Prostate gland (tissue), 2 donors: Measurements from ENCODE around the gene MYO9A.

Experiments
- POLR2A ChIP-seq: fragments of 450-650 bp; IDR thresholded peaks from one replicate; pipeline ENCODE4 v1.6.1; 2016; ENCODE audit warnings: antibody characterized with exemption, mild to moderate bottlenecking
- POLR2AphosphoS5 ChIP-seq: sonication (generic); formaldehyde crosslinking; IDR thresholded peaks from one replicate; pipeline ENCODE4 v1.6.1; 2017; ENCODE audit warnings: antibody characterized with exemption
- TF ChIP-seq, protein P1 (sequence below), 4 experiments: fragments of 200-600 bp in 2 of 4; fragments of 450-650 bp in 2 of 4; sonication (generic) in 2 of 4; IDR thresholded peaks; 1 replicate in 3 of 4; 2 replicates in 1 of 4; pipeline ENCODE4 v1.5.1; 2016 to 2019; ENCODE audit warnings: antibody characterized with exemption in 4 of 4, mild to moderate bottlenecking in 2 of 4, moderate library complexity in 2 of 4

DNA sequence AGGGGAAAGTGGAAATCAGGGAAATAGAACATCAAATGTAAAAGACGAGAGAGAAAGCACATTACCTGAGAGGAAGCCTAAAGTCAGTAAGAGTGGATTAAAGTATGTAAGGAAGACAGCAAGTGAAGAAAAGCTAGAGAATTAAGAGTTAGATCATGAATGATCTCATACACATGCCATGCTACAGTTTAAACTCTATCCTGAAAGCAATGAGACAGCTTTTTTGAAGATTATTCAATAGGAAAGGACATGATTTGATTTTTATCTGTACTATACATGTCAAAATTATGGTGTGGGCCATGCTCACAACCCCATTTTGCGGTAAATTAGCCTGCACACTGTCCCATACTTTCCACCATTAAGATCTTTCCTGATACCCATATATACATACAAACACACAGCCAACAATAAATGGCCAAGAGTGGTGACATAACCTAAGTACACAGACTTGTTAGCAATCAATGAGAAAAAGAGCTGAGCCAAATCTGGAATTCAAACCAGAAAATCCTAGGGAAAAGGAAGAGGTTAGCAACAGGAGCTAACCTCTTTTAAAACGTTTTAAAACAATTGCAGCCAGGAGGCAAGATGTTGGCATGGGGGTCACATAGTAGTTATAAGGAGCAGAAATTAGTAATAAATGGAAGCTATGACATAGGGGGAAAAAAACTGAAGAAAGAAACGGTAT, 4.5 kb downstream of the MYO9A start:
- no peak for TF ChIP-seq POLR2A
- TF ChIP-seq, protein P1, sequence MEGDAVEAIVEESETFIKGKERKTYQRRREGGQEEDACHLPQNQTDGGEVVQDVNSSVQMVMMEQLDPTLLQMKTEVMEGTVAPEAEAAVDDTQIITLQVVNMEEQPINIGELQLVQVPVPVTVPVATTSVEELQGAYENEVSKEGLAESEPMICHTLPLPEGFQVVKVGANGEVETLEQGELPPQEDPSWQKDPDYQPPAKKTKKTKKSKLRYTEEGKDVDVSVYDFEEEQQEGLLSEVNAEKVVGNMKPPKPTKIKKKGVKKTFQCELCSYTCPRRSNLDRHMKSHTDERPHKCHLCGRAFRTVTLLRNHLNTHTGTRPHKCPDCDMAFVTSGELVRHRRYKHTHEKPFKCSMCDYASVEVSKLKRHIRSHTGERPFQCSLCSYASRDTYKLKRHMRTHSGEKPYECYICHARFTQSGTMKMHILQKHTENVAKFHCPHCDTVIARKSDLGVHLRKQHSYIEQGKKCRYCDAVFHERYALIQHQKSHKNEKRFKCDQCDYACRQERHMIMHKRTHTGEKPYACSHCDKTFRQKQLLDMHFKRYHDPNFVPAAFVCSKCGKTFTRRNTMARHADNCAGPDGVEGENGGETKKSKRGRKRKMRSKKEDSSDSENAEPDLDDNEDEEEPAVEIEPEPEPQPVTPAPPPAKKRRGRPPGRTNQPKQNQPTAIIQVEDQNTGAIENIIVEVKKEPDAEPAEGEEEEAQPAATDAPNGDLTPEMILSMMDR (IDR thresholded peaks at IDR 0.05) = no peak
- no peak for TF ChIP-seq POLR2AphosphoS5
